T-helper 17 cell (primary cell): ENCODE measurements around the gene PPP1R12B. TPM values are rescaled to one million over a fixed set of nuclear protein-coding genes. Genes with fewer than 3 reads are reported as not detected.
"Not testable (repeated sequence)": the region's sequence is repeated elsewhere in the genome, so short reads cannot be mapped to it uniquely, and the experiment has no call there.

Experiments
- ATAC-seq: fragments of 150-1000 bp; cut with Tn5 transposase; 2 replicates; pipeline ENCODE4 v1.10.0; 2021; ENCODE audit warnings: mild to moderate bottlenecking, moderate library complexity
- DNase-seq, 3 donors: peaks; one replicate each; pipeline versions ENCODE4 v3.0.0 to v3.0.0-alpha.2; 2020 to 2021
- H3K9me3 ChIP-seq: one replicate; pipeline ENCODE4 v1.7.0; 2013; ENCODE audit warnings: low read length, mild to moderate bottlenecking; ENCODE audit not compliant: control insufficient read depth, poor library complexity, severe bottlenecking
- H3K27ac Mint-ChIP-seq: one replicate; pipeline ENCODE4 v1.8.0; 2022; ENCODE audit warnings: mild to moderate bottlenecking, moderate library complexity, mixed read lengths
- H3K27me3 Mint-ChIP-seq: one replicate; pipeline ENCODE4 v1.8.0; 2022; ENCODE audit warnings: mixed read lengths
- H3K36me3 Mint-ChIP-seq: one replicate; pipeline ENCODE4 v1.8.0; 2022; ENCODE audit warnings: low read depth, mixed read lengths
- H3K4me1 Mint-ChIP-seq: one replicate; pipeline ENCODE4 v1.8.0; 2022; ENCODE audit warnings: mild to moderate bottlenecking, mixed read lengths
- H3K4me3 Mint-ChIP-seq: one replicate; pipeline ENCODE4 v1.8.0; 2022; ENCODE audit warnings: mild to moderate bottlenecking, moderate library complexity, mixed read lengths
- total RNA-seq, 4 donors: library from RNA in 2 of 4; stranded (reverse) in 2 of 4; gene quantifications; one replicate each; pipeline ENCODE4 v1.2.3 and lab custom pipeline; 2022 to 2026

The PPP1R12B gene
- total RNA-seq, 2 donors from 2014 or later: 28.6 to 30.4 TPM

DNA sequence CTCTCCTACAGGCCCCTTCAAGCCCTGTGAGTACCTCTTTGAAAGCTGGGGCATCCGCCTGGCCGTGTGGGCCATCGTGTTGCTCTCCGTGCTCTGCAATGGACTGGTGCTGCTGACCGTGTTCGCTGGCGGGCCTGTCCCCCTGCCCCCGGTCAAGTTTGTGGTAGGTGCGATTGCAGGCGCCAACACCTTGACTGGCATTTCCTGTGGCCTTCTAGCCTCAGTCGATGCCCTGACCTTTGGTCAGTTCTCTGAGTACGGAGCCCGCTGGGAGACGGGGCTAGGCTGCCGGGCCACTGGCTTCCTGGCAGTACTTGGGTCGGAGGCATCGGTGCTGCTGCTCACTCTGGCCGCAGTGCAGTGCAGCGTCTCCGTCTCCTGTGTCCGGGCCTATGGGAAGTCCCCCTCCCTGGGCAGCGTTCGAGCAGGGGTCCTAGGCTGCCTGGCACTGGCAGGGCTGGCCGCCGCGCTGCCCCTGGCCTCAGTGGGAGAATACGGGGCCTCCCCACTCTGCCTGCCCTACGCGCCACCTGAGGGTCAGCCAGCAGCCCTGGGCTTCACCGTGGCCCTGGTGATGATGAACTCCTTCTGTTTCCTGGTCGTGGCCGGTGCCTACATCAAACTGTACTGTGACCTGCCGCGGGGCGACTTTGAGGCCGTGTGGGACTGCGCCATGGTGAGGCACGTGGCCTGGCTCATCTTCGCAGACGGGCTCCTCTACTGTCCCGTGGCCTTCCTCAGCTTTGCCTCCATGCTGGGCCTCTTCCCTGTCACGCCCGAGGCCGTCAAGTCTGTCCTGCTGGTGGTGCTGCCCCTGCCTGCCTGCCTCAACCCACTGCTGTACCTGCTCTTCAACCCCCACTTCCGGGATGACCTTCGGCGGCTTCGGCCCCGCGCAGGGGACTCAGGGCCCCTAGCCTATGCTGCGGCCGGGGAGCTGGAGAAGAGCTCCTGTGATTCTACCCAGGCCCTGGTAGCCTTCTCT, 30.3 kb upstream of the PPP1R12B start:
- no peaks in the 10 kb centered on the region for H3K9me3 ChIP-seq
- ATAC-seq (no peak), DNase-seq (no peak)
- peaks cover 6% of the 10 kb centered on the region for H3K4me1 Mint-ChIP-seq
- H3K27me3 Mint-ChIP-seq: peaks cover 16% of the 10 kb centered on the region
- no peaks in the 10 kb centered on the region for H3K36me3 Mint-ChIP-seq
- H3K27ac Mint-ChIP-seq: no peak overlapping the region
- H3K4me3 Mint-ChIP-seq: no peak overlapping the region

GRCh38 chr1:202319381-202320080, 29.0 kb upstream of the PPP1R12B start:
- no peaks in the 10 kb centered on the region for H3K9me3 ChIP-seq
- peaks cover 10% of the 10 kb centered on the region for H3K27me3 Mint-ChIP-seq
- peaks cover 6% of the 10 kb centered on the region for H3K4me1 Mint-ChIP-seq
- ATAC-seq: no peak
- no peak overlapping the region for H3K27ac Mint-ChIP-seq
- no peak for DNase-seq
- no peak overlapping the region for H3K4me3 Mint-ChIP-seq
- no peaks in the 10 kb centered on the region for H3K36me3 Mint-ChIP-seq

- H3K36me3 Mint-ChIP-seq: no peaks in the 10 kb centered on the region
- peaks cover 6% of the 10 kb centered on the region for H3K4me1 Mint-ChIP-seq
- ATAC-seq (no peak), DNase-seq (no peak)
- H3K27ac Mint-ChIP-seq: no peak overlapping the region
- peaks cover 10% of the 10 kb centered on the region for H3K27me3 Mint-ChIP-seq
- no peaks in the 10 kb centered on the region for H3K9me3 ChIP-seq
- H3K4me3 Mint-ChIP-seq: no peak overlapping the region
Measured at GRCh38 chr1:202320081-202320405, 28.5 kb upstream of the PPP1R12B start.

DNA sequence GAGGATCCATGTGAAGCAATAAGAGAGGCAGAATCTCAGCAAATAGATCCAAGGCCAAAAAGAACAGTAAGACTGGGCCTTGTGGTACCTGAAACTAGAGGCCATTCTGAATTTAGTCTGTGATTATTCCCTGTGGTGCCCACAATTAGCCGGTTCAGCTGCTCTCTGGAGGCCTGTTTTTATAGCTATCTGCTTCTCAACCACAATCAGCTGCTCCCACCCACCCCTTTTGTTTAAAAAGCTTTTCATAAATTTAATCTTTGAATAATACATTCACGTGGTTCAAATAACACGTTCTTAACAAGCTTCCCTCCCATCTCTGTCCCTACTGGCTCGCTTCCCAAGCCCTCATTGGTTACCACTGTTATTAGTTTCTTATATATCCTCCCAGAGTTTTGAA, 24.8 kb upstream of the PPP1R12B start:
- no peaks in the 10 kb centered on the region for H3K9me3 ChIP-seq
- Mint-ChIP-seq H3K4me1 (peaks cover 3% of the 10 kb centered on the region), H3K4me3 (no peak overlapping the region), H3K27me3 (peaks cover 8% of the 10 kb centered on the region), H3K36me3 (no peaks in the 10 kb centered on the region), H3K27ac (no peak overlapping the region)
- no peak for DNase-seq
- no peak for ATAC-seq

DNA sequence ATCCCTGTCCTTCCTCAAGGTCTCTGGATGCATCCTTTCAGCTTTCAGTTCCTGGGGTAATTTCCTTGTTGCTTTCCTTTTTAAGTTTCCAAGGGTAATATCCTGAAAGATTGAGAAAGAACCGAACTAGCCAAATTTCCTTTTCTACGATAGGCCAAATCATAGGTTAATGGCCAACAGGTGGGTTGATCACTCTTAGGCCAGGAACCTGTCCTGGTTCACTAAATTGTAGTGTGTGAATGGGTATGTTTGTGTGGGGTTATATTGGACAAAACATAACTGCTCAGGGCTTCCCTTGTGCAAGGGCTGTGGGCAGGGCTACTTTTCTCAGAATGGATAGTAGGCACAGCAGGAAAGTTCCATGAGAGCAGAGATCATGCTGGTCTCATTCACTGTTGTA, 23.9 kb upstream of the PPP1R12B start:
- no peaks in the 10 kb centered on the region for H3K9me3 ChIP-seq
- Mint-ChIP-seq H3K27ac (no peak overlapping the region), H3K4me3 (no peak overlapping the region), H3K4me1 (peaks cover 3% of the 10 kb centered on the region), H3K36me3 (peaks cover 3% of the 10 kb centered on the region), H3K27me3 (no peaks in the 10 kb centered on the region)
- DNase-seq (no peak), ATAC-seq (no peak)

DNA sequence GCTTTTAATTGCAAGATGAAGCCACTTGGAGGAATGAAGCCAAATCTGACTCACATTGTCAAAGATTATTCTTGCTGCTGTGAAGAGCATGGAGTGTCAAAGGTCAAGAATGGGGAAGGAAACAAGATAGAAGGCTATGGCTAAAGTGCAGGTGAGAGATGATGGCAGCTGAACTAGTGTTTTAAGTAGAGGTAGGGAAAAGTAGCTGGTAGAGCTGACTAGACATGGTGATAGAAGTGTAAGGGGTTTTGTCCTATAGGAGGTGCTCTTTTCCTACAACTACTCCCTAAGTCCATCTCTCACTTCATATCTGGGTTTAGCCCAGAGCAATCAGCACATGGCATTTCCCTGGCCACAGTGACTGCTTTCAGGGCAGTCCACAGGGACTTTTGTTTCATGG, 18.6 kb upstream of the PPP1R12B start:
- no peak for DNase-seq
- no peaks in the 10 kb centered on the region for H3K27me3 Mint-ChIP-seq

DNA sequence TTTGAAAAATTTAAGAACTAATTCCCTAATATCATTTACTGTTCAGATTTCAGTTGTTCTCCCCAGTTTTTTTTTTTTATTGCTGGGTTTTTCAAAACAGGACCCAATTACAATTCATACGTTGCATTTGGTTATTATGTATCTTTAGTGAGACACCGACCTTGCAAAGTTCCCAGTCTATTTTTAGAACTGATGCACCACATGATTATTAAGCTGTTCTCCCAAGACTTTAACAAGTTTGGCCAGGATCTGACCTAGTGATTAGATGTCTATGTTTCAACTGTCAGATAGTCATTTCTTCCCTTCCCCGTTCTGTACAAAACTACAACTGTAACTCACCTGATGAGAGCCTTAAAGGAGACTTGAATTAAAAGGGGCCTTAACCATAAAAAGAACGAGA, 14.6 kb upstream of the PPP1R12B start:
- peaks cover 7% of the 10 kb centered on the region for H3K36me3 Mint-ChIP-seq
- ATAC-seq (no peak), DNase-seq (no peak)
- peaks cover 8% of the 10 kb centered on the region for H3K4me1 Mint-ChIP-seq
- H3K4me3 Mint-ChIP-seq: no peak overlapping the region
- no peak overlapping the region for H3K27ac Mint-ChIP-seq
- H3K27me3 Mint-ChIP-seq: no peaks in the 10 kb centered on the region
- no peaks in the 10 kb centered on the region for H3K9me3 ChIP-seq

More for the DNA sequence above, 18.6 kb upstream of the PPP1R12B start:
- H3K9me3 ChIP-seq: no peaks in the 10 kb centered on the region
- no peak for ATAC-seq
- H3K4me3 Mint-ChIP-seq: no peak overlapping the region
- H3K36me3 Mint-ChIP-seq: peaks cover 7% of the 10 kb centered on the region
- H3K27ac Mint-ChIP-seq: peak overlapping the region; percentile 16
- H3K4me1 Mint-ChIP-seq: peaks cover 8% of the 10 kb centered on the region

GRCh38 chr1:202343652-202344349, 4.7 kb upstream of the PPP1R12B start:
- DNase-seq (no peak), ATAC-seq (no peak)
- Mint-ChIP-seq H3K4me1 (peaks cover 25% of the 10 kb centered on the region), H3K4me3 (no peak overlapping the region), H3K36me3 (peaks cover 4% of the 10 kb centered on the region), H3K27ac (no peak overlapping the region), H3K27me3 (no peaks in the 10 kb centered on the region)
- no peaks in the 10 kb centered on the region for H3K9me3 ChIP-seq

DNA sequence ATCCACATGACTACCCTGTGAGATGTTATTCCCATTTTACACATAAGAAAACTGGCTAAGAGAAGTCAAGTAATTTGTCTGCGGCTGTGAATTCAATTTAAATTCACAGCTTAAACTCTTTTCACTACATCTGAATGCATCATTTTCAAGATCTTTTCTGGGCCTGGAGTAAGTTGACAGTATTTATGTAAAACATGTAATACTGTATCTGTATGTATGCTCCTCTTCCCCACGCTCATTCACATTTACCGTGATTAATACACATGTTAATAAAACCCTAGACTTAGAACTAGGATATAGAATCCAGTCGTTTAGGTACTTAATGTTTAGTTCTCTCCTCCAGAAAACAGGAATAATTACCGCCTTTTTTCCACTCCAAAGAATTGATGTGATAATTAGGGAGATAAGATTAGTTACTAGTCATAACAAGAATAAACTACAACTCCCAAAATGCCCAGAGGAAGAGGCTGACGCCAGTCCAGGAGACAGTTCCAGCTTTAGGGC, 442 bp upstream of the PPP1R12B start:
- DNase-seq: no peak
- peak overlapping the region; percentile 87 for H3K27ac Mint-ChIP-seq
- H3K36me3 Mint-ChIP-seq: peaks cover 5% of the 10 kb centered on the region
- no peaks in the 10 kb centered on the region for H3K9me3 ChIP-seq
- H3K4me3 Mint-ChIP-seq: peak overlapping the region; percentile 98
- peaks cover 29% of the 10 kb centered on the region for H3K4me1 Mint-ChIP-seq
- no peaks in the 10 kb centered on the region for H3K27me3 Mint-ChIP-seq
- no peak for ATAC-seq

DNA sequence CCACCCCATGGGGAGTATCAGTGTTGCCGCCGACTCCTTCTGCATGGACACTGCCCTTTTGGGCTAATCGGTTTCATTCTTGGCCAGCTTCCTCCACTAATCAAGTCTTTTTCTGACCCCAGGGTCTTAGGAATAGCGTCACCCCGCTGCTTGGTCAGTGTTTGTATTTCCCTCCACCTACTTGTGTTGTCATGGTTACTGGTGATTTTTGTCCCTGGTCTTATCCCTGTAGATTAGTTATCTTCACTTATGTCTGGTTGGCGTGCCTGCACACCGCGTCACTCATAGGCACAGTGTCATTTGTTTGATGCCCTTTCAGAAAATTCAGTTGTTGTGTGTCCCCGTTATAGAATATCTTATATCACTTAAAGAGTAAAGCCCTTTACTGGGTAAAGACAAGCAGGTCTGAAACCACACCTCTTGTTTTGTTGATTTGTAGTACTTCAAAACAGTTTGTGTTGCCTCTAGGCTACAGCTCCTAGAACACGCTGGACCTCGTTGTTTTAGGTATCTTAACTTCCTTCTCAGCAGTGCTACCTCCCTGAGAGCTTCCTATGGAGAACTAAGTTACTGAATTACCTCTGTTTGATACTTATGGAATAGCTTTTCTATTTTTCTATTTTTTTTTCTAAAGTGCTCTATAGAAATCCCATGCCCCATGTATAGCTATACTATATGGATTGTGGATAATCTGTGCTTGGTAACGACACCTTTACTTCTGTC, 868 bp downstream of the PPP1R12B start:
- no peak for DNase-seq
- no peaks in the 10 kb centered on the region for H3K9me3 ChIP-seq
- no peaks in the 10 kb centered on the region for H3K27me3 Mint-ChIP-seq
- H3K27ac Mint-ChIP-seq: peak overlapping the region; percentile 87
- H3K4me3 Mint-ChIP-seq: peak overlapping the region; percentile 98
- peaks cover 27% of the 10 kb centered on the region for H3K4me1 Mint-ChIP-seq
- peaks cover 5% of the 10 kb centered on the region for H3K36me3 Mint-ChIP-seq
- no peak for ATAC-seq

DNA sequence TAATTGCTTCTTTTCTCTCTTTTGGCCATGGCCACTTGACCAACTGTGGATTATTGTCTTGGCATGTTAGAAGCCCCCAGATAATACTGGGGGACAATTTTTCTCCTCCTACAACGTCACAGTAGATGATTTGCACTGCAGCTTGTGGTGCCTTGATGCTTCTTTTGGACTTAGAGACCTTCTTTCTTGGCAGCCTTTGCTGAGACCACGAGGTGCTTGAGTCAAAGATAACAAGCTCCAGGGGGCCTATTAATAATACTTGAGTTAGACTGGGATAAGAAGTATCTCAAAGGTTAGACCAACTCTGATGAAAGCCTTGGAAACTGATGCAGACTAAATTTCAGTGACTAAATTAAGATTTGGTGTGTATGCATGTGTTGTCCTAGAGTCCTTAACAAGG, 3.2 kb downstream of the PPP1R12B start:
- Mint-ChIP-seq H3K27me3 (no peaks in the 10 kb centered on the region), H3K36me3 (peaks cover 5% of the 10 kb centered on the region), H3K4me3 (no peak overlapping the region), H3K27ac (no peak overlapping the region), H3K4me1 (peaks cover 32% of the 10 kb centered on the region)
- H3K9me3 ChIP-seq: no peaks in the 10 kb centered on the region
- no peak for DNase-seq
- no peak for ATAC-seq

DNA sequence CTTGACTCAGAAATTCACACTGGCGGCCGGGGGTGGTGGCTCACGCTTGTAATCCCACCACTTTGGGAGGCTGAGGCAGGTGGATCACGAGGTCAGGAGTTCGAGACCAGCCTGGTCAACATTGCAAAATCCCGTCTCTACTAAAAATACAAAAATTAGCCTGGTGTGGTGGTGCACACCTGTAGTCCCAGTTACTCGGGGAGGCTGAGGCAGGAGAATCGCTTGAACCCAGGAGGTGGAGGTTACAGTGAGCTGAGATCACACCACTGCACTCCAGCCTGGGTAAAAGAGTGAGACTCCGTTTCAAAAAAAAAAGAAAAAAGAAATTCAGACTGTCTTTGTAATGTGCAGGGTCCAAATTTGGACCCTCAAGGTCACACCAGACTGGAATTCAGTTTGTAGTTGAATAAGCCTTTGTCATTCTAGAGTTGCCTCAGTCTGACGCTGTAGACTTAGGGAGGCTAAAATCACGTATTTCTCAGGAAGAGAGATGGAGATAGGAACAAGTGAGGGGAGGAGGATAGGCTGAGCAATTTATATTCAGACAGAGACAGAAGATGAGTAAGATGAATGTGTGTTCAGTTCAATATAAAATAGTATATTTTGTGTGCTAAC, 4.2 kb downstream of the PPP1R12B start:
- peaks cover 32% of the 10 kb centered on the region for H3K4me1 Mint-ChIP-seq
- ATAC-seq, DNase-seq, H3K4me3 Mint-ChIP-seq, H3K27ac Mint-ChIP-seq, H3K9me3 ChIP-seq, H3K27me3 Mint-ChIP-seq, H3K36me3 Mint-ChIP-seq: not testable (repeated sequence)
